HEK293 (cell line): ENCODE data around the gene CDCA3.

Experiments used
- CTCF ChIA-PET: fragments of 350-600 bp; formaldehyde crosslinking; extraction: SDS; loops from one replicate; lab custom pipeline; 2021; ENCODE audit warnings: antibody characterized with exemption; lab: Yijun Ruan, JAX
- POLR2A ChIA-PET: fragments of 300-600 bp; formaldehyde crosslinking; extraction: SDS; loops from one replicate; lab custom pipeline; 2020; ENCODE audit warnings: antibody characterized with exemption, inconsistent platforms; lab: Yijun Ruan, JAX
- H3K27ac ChIP-seq: fragments of 200-500 bp; sonication (Bioruptor generic); 2 replicates; pipeline ENCODE4 v1.5.1; 2014; ENCODE audit warnings: low read depth, low read length, control low read depth, inconsistent platforms; ENCODE audit errors: extremely low read depth
- H3K36me3 ChIP-seq, 2 experiments: fragments of 200-500 bp in 1 of 2; sonication (Bioruptor generic) in 1 of 2; 1 replicate in 1 of 2; 2 replicates in 1 of 2; pipeline ENCODE4 v1.5.1; 2014 to 2017; ENCODE audit warnings: inconsistent platforms in 2 of 2, low read length in 2 of 2; ENCODE audit not compliant: control insufficient read depth in 2 of 2, insufficient read depth in 1 of 2
- H3K4me1 ChIP-seq: fragments of 200-500 bp; sonication (Bioruptor generic); 2 replicates; pipeline ENCODE4 v1.5.1; 2014; ENCODE audit warnings: mild to moderate bottlenecking, low read length, inconsistent platforms; ENCODE audit not compliant: control insufficient read depth, insufficient read depth
- H3K4me3 ChIP-seq: 2 replicates; pipeline ENCODE4 v1.5.1; 2011; ENCODE audit warnings: low read depth, mild to moderate bottlenecking, control low read depth, low read length, moderate library complexity
- H3K9me3 ChIP-seq: fragments of 200-500 bp; sonication (Bioruptor generic); 2 replicates; pipeline ENCODE4 v1.5.1; 2014; ENCODE audit warnings: low read depth, low read length, inconsistent platforms; ENCODE audit not compliant: control insufficient read depth, insufficient read depth
- GLI2 ChIP-seq: fragments of 450-650 bp; formaldehyde crosslinking; IDR thresholded peaks from 2 replicates; pipeline ENCODE4; 2017; ENCODE audit warnings: missing biosample characterization, missing genetic modification characterization, low read depth, borderline replicate concordance
- OVOL3 ChIP-seq: fragments of 450-650 bp; formaldehyde crosslinking; IDR thresholded peaks from 2 replicates; pipeline ENCODE4 v1.5.1; 2016; ENCODE audit warnings: missing biosample characterization, missing genetic modification characterization
- PRDM1 ChIP-seq: fragments of 450-650 bp; formaldehyde crosslinking; IDR thresholded peaks from 2 replicates; pipeline ENCODE4; 2016; ENCODE audit warnings: missing biosample characterization, missing genetic modification characterization
- PRDM4 ChIP-seq: fragments of 450-650 bp; formaldehyde crosslinking; IDR thresholded peaks from 2 replicates; pipeline ENCODE4 v1.5.1; 2017; ENCODE audit warnings: missing biosample characterization, missing genetic modification characterization
- SP7 ChIP-seq: fragments of 450-650 bp; formaldehyde crosslinking; IDR thresholded peaks from 2 replicates; pipeline ENCODE4 v1.5.1; 2016; ENCODE audit warnings: missing biosample characterization, missing genetic modification characterization
- ZBTB44 ChIP-seq: fragments of 450-650 bp; IDR thresholded peaks from 2 replicates; pipeline ENCODE4 v1.5.1; 2018; ENCODE audit warnings: missing biosample characterization, mild to moderate bottlenecking, missing genetic modification characterization
- ZBTB8A ChIP-seq: fragments of 450-650 bp; formaldehyde crosslinking; IDR thresholded peaks from 2 replicates; pipeline ENCODE4 v1.5.1; 2016; ENCODE audit warnings: missing biosample characterization, missing genetic modification characterization
- ZNF10 ChIP-seq: fragments of 450-650 bp; formaldehyde crosslinking; IDR thresholded peaks from 2 replicates; pipeline ENCODE4 v1.5.1; 2017; ENCODE audit warnings: missing biosample characterization, missing genetic modification characterization
- ZNF121 ChIP-seq: fragments of 450-650 bp; formaldehyde crosslinking; IDR thresholded peaks from 2 replicates; pipeline ENCODE4 v1.5.1; 2016; ENCODE audit warnings: missing biosample characterization, missing genetic modification characterization
- ZNF146 ChIP-seq: fragments of 450-650 bp; formaldehyde crosslinking; IDR thresholded peaks from 2 replicates; pipeline ENCODE4 v1.5.1; 2016; ENCODE audit warnings: missing biosample characterization, missing genetic modification characterization
- ZNF155 ChIP-seq: fragments of 450-650 bp; formaldehyde crosslinking; IDR thresholded peaks from 2 replicates; pipeline ENCODE4 v1.5.1; 2016; ENCODE audit warnings: missing biosample characterization, missing genetic modification characterization
- ZNF174 ChIP-seq: fragments of 450-650 bp; formaldehyde crosslinking; IDR thresholded peaks from 2 replicates; pipeline ENCODE4 v1.5.0; 2017; ENCODE audit warnings: missing biosample characterization, mild to moderate bottlenecking, missing genetic modification characterization
- ZNF2 ChIP-seq: fragments of 450-650 bp; formaldehyde crosslinking; IDR thresholded peaks from 2 replicates; pipeline ENCODE4 v1.5.1; 2016; ENCODE audit warnings: missing biosample characterization, missing genetic modification characterization
- ZNF202 ChIP-seq: fragments of 450-650 bp; formaldehyde crosslinking; IDR thresholded peaks from 2 replicates; pipeline ENCODE4 v1.5.1; 2016; ENCODE audit warnings: missing biosample characterization, missing genetic modification characterization, borderline replicate concordance
- ZNF292 ChIP-seq: fragments of 450-650 bp; formaldehyde crosslinking; IDR thresholded peaks from 2 replicates; pipeline ENCODE4 v1.5.1; 2016; ENCODE audit warnings: low read depth, missing biosample characterization, missing genetic modification characterization, borderline replicate concordance
- ZNF324 ChIP-seq: fragments of 450-650 bp; formaldehyde crosslinking; IDR thresholded peaks from 2 replicates; pipeline ENCODE4 v1.5.1; 2016; ENCODE audit warnings: missing biosample characterization, missing genetic modification characterization
- ZNF544 ChIP-seq: fragments of 450-650 bp; formaldehyde crosslinking; IDR thresholded peaks from 2 replicates; pipeline ENCODE4 v1.5.0; 2017; ENCODE audit warnings: missing biosample characterization, missing genetic modification characterization
- ZNF549 ChIP-seq: fragments of 450-650 bp; IDR thresholded peaks from 2 replicates; pipeline ENCODE4 v1.5.1; 2018; ENCODE audit warnings: missing biosample characterization, missing genetic modification characterization, mild to moderate bottlenecking, inconsistent platforms, moderate library complexity
- ZNF600 ChIP-seq: fragments of 450-650 bp; formaldehyde crosslinking; IDR thresholded peaks from 2 replicates; pipeline ENCODE4 v1.5.1; 2016; ENCODE audit warnings: missing biosample characterization, missing genetic modification characterization
- ZNF639 ChIP-seq: fragments of 450-650 bp; formaldehyde crosslinking; IDR thresholded peaks from 2 replicates; pipeline ENCODE4 v1.5.1; 2016; ENCODE audit warnings: missing biosample characterization, missing genetic modification characterization
- ZNF658 ChIP-seq: fragments of 450-650 bp; formaldehyde crosslinking; IDR thresholded peaks from 2 replicates; pipeline ENCODE4; 2016; ENCODE audit warnings: missing biosample characterization, missing genetic modification characterization
- ZNF707 ChIP-seq: fragments of 450-650 bp; formaldehyde crosslinking; IDR thresholded peaks from 2 replicates; pipeline ENCODE4 v1.5.1; 2016; ENCODE audit warnings: missing biosample characterization, missing genetic modification characterization
- TF ChIP-seq, protein P1 (sequence below): fragments of 450-650 bp; formaldehyde crosslinking; IDR thresholded peaks from 2 replicates; pipeline ENCODE4 v1.5.1; 2017; ENCODE audit warnings: missing biosample characterization, missing genetic modification characterization
- TF ChIP-seq, protein P2 (sequence below): fragments of 450-650 bp; formaldehyde crosslinking; IDR thresholded peaks from 2 replicates; pipeline ENCODE4 v1.5.1; 2016; ENCODE audit warnings: missing biosample characterization, missing genetic modification characterization
- TF ChIP-seq, protein P3 (sequence below): fragments of 450-650 bp; formaldehyde crosslinking; IDR thresholded peaks from 2 replicates; pipeline ENCODE4 v1.5.1; 2016; ENCODE audit warnings: missing biosample characterization, missing genetic modification characterization, low read depth
- TF ChIP-seq, protein P4 (sequence below): fragments of 450-650 bp; formaldehyde crosslinking; IDR thresholded peaks from 2 replicates; pipeline ENCODE4 v1.5.1; 2017; ENCODE audit warnings: missing biosample characterization, mild to moderate bottlenecking, missing genetic modification characterization, moderate library complexity

Gene CDCA3

DNA sequence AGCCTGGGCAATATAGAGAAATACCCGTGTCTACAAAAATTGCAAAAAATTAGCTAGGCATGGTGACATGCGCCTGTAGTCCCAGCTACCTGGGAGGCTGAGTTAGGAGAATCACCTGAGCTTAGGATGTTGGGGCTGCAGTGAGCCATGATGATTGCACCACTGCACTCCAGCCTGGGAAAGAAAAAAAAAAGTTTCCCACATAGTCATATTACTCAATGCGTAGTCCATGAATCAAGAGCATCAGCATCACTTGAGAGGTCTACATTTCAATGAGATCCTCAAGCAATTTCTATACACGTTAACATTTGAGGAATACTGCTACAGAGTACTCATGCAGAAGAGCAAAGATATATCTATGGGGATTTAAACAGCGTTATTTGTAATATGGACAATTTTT lies 48.3 kb upstream of the CDCA3 start:
- H3K36me3 ChIP-seq = no peaks in the 10 kb centered on the region
- CTCF ChIA-PET = interaction anchor here (0.8 to 1.7 kb wide), 2 partner anchors 16 to 29 kb away, joined by 3 to 5 read pairs; no protein-coding TSS in a partner anchor
- POLR2A ChIA-PET = no interaction called here
- no peaks in the 10 kb centered on the region for H3K9me3 ChIP-seq
- H3K4me3 ChIP-seq = no peak overlapping the region
- no peak overlapping the region for H3K27ac ChIP-seq
- TF ChIP-seq ZNF544 = no peak
- TF ChIP-seq, protein P1, sequence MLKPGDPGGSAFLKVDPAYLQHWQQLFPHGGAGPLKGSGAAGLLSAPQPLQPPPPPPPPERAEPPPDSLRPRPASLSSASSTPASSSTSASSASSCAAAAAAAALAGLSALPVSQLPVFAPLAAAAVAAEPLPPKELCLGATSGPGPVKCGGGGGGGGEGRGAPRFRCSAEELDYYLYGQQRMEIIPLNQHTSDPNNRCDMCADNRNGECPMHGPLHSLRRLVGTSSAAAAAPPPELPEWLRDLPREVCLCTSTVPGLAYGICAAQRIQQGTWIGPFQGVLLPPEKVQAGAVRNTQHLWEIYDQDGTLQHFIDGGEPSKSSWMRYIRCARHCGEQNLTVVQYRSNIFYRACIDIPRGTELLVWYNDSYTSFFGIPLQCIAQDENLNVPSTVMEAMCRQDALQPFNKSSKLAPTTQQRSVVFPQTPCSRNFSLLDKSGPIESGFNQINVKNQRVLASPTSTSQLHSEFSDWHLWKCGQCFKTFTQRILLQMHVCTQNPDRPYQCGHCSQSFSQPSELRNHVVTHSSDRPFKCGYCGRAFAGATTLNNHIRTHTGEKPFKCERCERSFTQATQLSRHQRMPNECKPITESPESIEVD (tag by site-specific recombination) = no peak
- TF ChIP-seq ZNF146 (tag by site-specific recombination) = no peak
- TF ChIP-seq ZNF600 (tag by site-specific recombination) = no peak
- TF ChIP-seq GLI2 (tag by site-specific recombination) = no peak
- TF ChIP-seq ZNF324 = no peak
- TF ChIP-seq, protein P2, sequence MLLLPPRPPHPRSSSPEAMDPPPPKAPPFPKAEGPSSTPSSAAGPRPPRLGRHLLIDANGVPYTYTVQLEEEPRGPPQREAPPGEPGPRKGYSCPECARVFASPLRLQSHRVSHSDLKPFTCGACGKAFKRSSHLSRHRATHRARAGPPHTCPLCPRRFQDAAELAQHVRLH = no peak
- TF ChIP-seq PRDM1 = no peak
- TF ChIP-seq SP7 (tag by site-specific recombination) = no peak
- TF ChIP-seq ZBTB8A (tag by site-specific recombination) = no peak
- TF ChIP-seq ZNF549 = no peak
- TF ChIP-seq ZNF121 (tag by site-specific recombination) = no peak
- peaks cover 13% of the 10 kb centered on the region; the same call in 1 of the 2 replicates for H3K4me1 ChIP-seq

- Histone ChIP-seq H3K9me3 (no peaks in the 10 kb centered on the region), H3K27ac (no peak overlapping the region), H3K4me1 (0 out of 2 replicates have a peak, but pooled peaks cover 3% of the 10 kb centered on the region), H3K4me3 (no peak overlapping the region), H3K36me3 (no peaks in the 10 kb centered on the region)
- ChIA-PET CTCF (interaction anchor here (0.5 to 1.8 kb wide), 5 partner anchors 9 to 265 kb away, joined by 3 to 10 read pairs (median 4); partner anchors contain the start of gene SPSB2), POLR2A (no interaction called here)
- TF ChIP-seq ZNF10 (tag by site-specific recombination) = no peak
- TF ChIP-seq ZNF155 (tag by site-specific recombination) = no peak
- TF ChIP-seq ZNF292 (tag by site-specific recombination) = no peak
- TF ChIP-seq, protein P3, sequence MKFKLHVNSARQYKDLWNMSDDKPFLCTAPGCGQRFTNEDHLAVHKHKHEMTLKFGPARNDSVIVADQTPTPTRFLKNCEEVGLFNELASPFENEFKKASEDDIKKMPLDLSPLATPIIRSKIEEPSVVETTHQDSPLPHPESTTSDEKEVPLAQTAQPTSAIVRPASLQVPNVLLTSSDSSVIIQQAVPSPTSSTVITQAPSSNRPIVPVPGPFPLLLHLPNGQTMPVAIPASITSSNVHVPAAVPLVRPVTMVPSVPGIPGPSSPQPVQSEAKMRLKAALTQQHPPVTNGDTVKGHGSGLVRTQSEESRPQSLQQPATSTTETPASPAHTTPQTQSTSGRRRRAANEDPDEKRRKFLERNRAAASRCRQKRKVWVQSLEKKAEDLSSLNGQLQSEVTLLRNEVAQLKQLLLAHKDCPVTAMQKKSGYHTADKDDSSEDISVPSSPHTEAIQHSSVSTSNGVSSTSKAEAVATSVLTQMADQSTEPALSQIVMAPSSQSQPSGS = no peak
- TF ChIP-seq PRDM4 = no peak
- TF ChIP-seq ZNF174 (tag by site-specific recombination) = no peak
- no peak for TF ChIP-seq ZNF658 (tag by site-specific recombination)
- TF ChIP-seq ZNF202 (tag by site-specific recombination) = no peak
- TF ChIP-seq ZNF639 (tag by site-specific recombination) = no peak
- TF ChIP-seq ZNF2 (tag by site-specific recombination) = no peak
- TF ChIP-seq, protein P4, sequence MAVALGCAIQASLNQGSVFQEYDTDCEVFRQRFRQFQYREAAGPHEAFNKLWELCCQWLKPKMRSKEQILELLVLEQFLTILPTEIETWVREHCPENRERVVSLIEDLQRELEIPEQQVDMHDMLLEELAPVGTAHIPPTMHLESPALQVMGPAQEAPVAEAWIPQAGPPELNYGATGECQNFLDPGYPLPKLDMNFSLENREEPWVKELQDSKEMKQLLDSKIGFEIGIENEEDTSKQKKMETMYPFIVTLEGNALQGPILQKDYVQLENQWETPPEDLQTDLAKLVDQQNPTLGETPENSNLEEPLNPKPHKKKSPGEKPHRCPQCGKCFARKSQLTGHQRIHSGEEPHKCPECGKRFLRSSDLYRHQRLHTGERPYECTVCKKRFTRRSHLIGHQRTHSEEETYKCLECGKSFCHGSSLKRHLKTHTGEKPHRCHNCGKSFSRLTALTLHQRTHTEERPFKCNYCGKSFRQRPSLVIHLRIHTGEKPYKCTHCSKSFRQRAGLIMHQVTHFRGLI (tag by site-specific recombination) = no peak
- no peak for TF ChIP-seq ZBTB44
- no peak for TF ChIP-seq OVOL3 (tag by site-specific recombination)
- no peak for TF ChIP-seq ZNF707 (tag by site-specific recombination)
Observed at GRCh38 chr12:6896846-6897435, 45.9 kb upstream of the CDCA3 start.
